ENCODE measurements around the gene GBP6.

DNA sequence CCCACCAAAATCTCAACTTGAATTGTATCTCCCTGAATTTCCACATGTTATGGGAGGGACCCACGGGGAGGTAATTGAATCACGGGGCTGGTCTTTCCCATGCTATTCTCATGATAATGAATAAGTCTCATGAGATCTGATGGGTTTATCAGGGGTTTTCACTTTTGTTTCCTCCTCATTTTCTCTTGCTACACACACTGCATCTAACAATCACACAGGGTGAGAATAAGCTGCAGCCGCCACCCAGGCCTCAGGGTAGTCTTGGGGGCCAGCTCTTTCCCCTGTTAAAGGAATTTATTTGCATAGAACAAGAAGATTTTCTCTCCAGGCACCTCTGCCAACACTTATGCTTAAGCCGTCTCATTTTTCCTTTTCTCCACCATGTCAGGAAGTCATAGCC lies 26.0 kb upstream of the GBP6 start:
- TF ChIP-seq CTCF (IDR thresholded peaks at IDR 0.05) (no peak), POLR2A (IDR thresholded peaks at IDR 0.05) (no peak)

All from heart left ventricle (tissue), 13 donors.